ENCODE measurements around the gene FSTL3.

Gene FSTL3

DNA sequence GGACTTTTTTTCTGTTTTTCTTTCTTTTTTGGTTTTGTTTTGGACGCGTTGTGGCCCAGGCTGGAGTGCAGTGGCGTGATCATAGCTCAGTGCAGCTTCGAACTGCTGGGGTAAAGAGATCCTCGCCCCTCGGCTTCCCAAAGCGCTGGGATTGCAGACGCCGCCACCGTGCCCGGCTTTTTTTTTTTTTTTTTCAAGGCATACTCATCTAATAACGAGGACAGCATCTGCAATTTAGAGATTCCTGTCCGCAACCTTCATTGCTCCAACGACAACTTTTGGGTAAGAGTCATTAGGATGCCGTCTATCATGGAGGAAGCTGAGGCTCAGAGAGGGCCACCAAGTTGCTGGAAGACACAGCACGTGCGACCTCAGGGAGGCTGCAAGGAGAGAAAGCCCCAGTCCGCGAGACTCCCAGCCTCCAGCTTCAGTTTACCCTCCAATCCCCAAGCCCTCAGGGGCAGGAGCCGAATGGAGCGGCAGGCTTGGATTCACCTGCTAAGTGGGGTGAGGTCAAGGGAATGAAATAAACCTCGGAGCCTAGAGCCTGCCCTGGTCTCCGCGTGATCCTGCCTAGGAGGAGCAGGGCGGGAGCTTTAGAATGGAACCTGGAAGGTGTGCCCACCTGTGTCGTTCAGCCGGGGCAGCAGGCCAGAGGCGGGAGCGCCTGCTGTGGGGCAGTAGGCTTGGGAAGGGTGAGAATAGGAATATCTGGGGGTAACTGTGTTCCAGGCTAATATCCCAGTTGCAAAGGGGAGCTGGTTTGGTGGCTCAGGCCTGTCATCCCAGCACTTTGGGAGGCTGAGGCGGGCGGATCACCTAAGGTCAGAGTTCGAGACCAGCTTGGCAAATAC is 42.2 kb upstream of the FSTL3 start:
- H3K36me3 ChIP-seq (replicated peaks; ENCODE audit: insufficient read depth, low read length), result no peaks in the 10 kb centered on the region
- TF ChIP-seq EZH2 (optimal IDR thresholded peaks at IDR 0.05; ENCODE audit: low read depth, low read length) (no peak), EZH2phosphoT487 (IDR thresholded peaks at IDR 0.05; ENCODE audit: low read length) (no peak)
- TF ChIP-seq, protein P1, sequence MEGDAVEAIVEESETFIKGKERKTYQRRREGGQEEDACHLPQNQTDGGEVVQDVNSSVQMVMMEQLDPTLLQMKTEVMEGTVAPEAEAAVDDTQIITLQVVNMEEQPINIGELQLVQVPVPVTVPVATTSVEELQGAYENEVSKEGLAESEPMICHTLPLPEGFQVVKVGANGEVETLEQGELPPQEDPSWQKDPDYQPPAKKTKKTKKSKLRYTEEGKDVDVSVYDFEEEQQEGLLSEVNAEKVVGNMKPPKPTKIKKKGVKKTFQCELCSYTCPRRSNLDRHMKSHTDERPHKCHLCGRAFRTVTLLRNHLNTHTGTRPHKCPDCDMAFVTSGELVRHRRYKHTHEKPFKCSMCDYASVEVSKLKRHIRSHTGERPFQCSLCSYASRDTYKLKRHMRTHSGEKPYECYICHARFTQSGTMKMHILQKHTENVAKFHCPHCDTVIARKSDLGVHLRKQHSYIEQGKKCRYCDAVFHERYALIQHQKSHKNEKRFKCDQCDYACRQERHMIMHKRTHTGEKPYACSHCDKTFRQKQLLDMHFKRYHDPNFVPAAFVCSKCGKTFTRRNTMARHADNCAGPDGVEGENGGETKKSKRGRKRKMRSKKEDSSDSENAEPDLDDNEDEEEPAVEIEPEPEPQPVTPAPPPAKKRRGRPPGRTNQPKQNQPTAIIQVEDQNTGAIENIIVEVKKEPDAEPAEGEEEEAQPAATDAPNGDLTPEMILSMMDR (IDR thresholded peaks at IDR 0.05; ENCODE audit: low read length), result no peak
- H3K9me2 ChIP-seq (replicated peaks; ENCODE audit: insufficient read depth, low read length), result no peaks in the 10 kb centered on the region
- H3K4me3 ChIP-seq (ENCODE audit: low read length), result peak overlapping the region; percentile 82
- H3K9ac ChIP-seq (ENCODE audit: low read length), result peak overlapping the region; percentile 73
- peak overlapping the region; percentile 95 for H3K4me2 ChIP-seq (ENCODE audit: low read depth, low read length)
- H3K4me1 ChIP-seq (ENCODE audit: low read length), result peaks cover 10% of the 10 kb centered on the region
- peaks cover 9% of the 10 kb centered on the region for H3F3A ChIP-seq (ENCODE audit: insufficient read depth, low read length)
- H3K9me3 ChIP-seq (replicated peaks; ENCODE audit: insufficient read depth, low read length), result no peaks in the 10 kb centered on the region
- peak overlapping the region; percentile 61; the same call in 1 of the 2 replicates for H3K27ac ChIP-seq (ENCODE audit: low read length)
- no peaks in the 10 kb centered on the region for H4K20me1 ChIP-seq (ENCODE audit: insufficient read depth, low read length)
- H3K27me3 ChIP-seq (replicated peaks; ENCODE audit: insufficient read depth, low read length), result peaks cover 6% of the 10 kb centered on the region; the same call in 1 of the 2 replicates
- DNase-seq, result peak; percentile 38
- peak overlapping the region; percentile 90 for H2AFZ ChIP-seq (ENCODE audit: low read length)
- H3K79me2 ChIP-seq (ENCODE audit: low read length), result peaks cover 48% of the 10 kb centered on the region

DNA sequence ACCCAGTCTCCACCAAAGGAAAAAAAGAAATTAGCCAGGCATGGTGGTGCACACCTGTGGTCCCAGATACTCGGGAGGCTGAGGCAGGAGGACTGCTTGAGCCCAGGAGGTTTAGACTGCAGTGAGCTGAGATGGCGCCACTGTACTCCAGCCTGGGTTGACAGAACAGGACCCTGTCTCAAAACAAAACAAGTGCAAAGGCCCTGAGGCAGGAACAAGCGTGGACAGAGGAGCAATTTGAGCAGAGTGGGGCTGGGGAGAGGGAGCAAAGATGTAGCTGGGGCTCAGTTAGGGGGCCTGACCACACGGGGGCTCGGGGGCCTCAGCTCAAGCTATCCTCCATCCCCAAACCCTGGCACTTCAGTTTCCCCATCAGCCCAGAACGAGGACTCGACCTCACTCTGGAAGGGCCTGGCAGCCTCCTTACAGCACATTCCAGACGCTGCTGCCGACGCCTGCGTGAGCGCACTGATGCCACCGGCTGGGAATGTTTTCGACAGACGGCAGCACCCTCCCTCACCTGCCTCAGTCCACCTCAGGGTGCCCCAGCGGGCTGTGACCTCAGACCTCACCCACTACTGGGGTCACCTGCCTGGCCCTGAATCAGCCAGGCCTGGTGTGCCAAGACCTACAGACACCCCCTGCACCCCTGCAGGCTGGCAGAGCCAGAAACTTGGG is 41.1 kb upstream of the FSTL3 start:
- Histone ChIP-seq H3K27me3 (replicated peaks; ENCODE audit: insufficient read depth, low read length) (peaks cover 6% of the 10 kb centered on the region; the same call in 1 of the 2 replicates), H3K4me3 (ENCODE audit: low read length) (no peak overlapping the region), H3K9me2 (replicated peaks; ENCODE audit: insufficient read depth, low read length) (no peaks in the 10 kb centered on the region), H4K20me1 (ENCODE audit: insufficient read depth, low read length) (no peaks in the 10 kb centered on the region), H3K27ac (ENCODE audit: low read length) (no peak overlapping the region), H3K9ac (ENCODE audit: low read length) (no peak overlapping the region), H2AFZ (ENCODE audit: low read length) (no peak overlapping the region), H3K9me3 (replicated peaks; ENCODE audit: insufficient read depth, low read length) (no peaks in the 10 kb centered on the region), H3K36me3 (replicated peaks; ENCODE audit: insufficient read depth, low read length) (no peaks in the 10 kb centered on the region), H3K79me2 (ENCODE audit: low read length) (peaks cover 41% of the 10 kb centered on the region), H3F3A (ENCODE audit: insufficient read depth, low read length) (peaks cover 9% of the 10 kb centered on the region), H3K4me2 (ENCODE audit: low read depth, low read length) (no peak overlapping the region), H3K4me1 (ENCODE audit: low read length) (peaks cover 13% of the 10 kb centered on the region)
- TF ChIP-seq, protein P1 (IDR thresholded peaks at IDR 0.05; ENCODE audit: low read length), result no peak
- TF ChIP-seq EZH2phosphoT487 (IDR thresholded peaks at IDR 0.05; ENCODE audit: low read length) (no peak), EZH2 (optimal IDR thresholded peaks at IDR 0.05; ENCODE audit: low read depth, low read length) (no peak)
- DNase-seq, result no peak

DNA sequence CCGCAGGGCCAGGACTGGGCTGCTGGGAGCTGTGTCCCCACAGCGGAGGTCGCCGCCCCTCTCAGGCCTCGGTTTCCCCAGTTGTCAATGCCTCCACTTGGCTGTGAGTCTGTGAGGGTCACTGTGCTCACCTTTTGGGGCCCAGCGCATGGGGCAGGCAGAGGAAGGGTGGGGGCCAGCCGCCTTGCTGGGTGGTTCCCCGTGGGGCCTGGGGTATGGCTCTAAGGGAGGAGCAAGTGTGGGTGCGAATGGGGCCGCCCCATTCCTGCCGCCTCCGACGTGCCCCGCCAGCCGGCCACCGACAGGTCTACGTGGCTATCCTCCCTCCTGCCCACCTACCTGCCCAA is 37.3 kb upstream of the FSTL3 start:
- Histone ChIP-seq H3K9ac (ENCODE audit: low read length) (no peak overlapping the region), H3K27me3 (replicated peaks; ENCODE audit: insufficient read depth, low read length) (peaks cover 6% of the 10 kb centered on the region; the same call in 1 of the 2 replicates), H2AFZ (ENCODE audit: low read length) (peak overlapping the region; percentile 90), H3K27ac (ENCODE audit: low read length) (no peak overlapping the region), H4K20me1 (ENCODE audit: insufficient read depth, low read length) (no peaks in the 10 kb centered on the region), H3K36me3 (replicated peaks; ENCODE audit: insufficient read depth, low read length) (no peaks in the 10 kb centered on the region), H3K9me2 (replicated peaks; ENCODE audit: insufficient read depth, low read length) (no peaks in the 10 kb centered on the region), H3K4me2 (ENCODE audit: low read depth, low read length) (peak overlapping the region; percentile 97), H3K9me3 (replicated peaks; ENCODE audit: insufficient read depth, low read length) (no peaks in the 10 kb centered on the region), H3K4me1 (ENCODE audit: low read length) (peaks cover 9% of the 10 kb centered on the region), H3F3A (ENCODE audit: insufficient read depth, low read length) (peaks cover under 1% of the 10 kb centered on the region; the same call in 1 of the 2 replicates), H3K4me3 (ENCODE audit: low read length) (peak overlapping the region; percentile 69), H3K79me2 (ENCODE audit: low read length) (peaks cover 9% of the 10 kb centered on the region)
- no peak for DNase-seq
- TF ChIP-seq EZH2 (optimal IDR thresholded peaks at IDR 0.05; ENCODE audit: low read depth, low read length), result no peak
- TF ChIP-seq, protein P1 (IDR thresholded peaks at IDR 0.05; ENCODE audit: low read length), result no peak
- TF ChIP-seq EZH2phosphoT487 (IDR thresholded peaks at IDR 0.05; ENCODE audit: low read length), result no peak

All from MM.1S (cell line).